SK-N-SH (cell line): ENCODE measurements around the gene DNAJC25. TPM values are rescaled to one million over a fixed set of nuclear protein-coding genes. Genes with fewer than 3 reads are reported as not detected.

Experiments used
- CTCF ChIA-PET: fragments of 300-600, 350-600 bp; formaldehyde crosslinking; extraction: SDS; loops from one replicate; lab custom pipeline; 2021; lab: Yijun Ruan, JAX
- POLR2A ChIA-PET: fragments of 350-600 bp; sonication (Branson Sonifier 250); formaldehyde crosslinking; extraction: SDS; loops from one replicate; lab custom pipeline; 2020; ENCODE audit warnings: antibody characterized with exemption, inconsistent platforms; lab: Yijun Ruan, JAX
- DNase-seq: peaks from one replicate; pipeline ENCODE4 v3.0.0; 2012
- H2AFZ ChIP-seq: fragments of 200-600 bp; sonication (generic); 2 replicates; pipeline ENCODE4 v1.8.1; 2016; ENCODE audit warnings: antibody characterized with exemption, mild to moderate bottlenecking, low read depth
- H3F3A ChIP-seq: fragments of 200-600 bp; sonication (generic); replicated peaks from 2 replicates; pipeline ENCODE3; 2016; ENCODE audit warnings: antibody characterized with exemption, mild to moderate bottlenecking; ENCODE audit not compliant: insufficient read depth
- H3K27ac ChIP-seq, 2 experiments: fragments of 200-500 bp in 1 of 2; fragments of 200-600 bp in 1 of 2; sonication (Bioruptor generic) in 1 of 2; sonication (generic), shearing (Covaris generic) in 1 of 2; 2 replicates each; pipeline versions ENCODE4 v1.5.1 to v1.6.1; 2014 to 2016; ENCODE audit warnings: low read depth in 2 of 2, inconsistent platforms in 1 of 2, low read length in 1 of 2, mild to moderate bottlenecking in 1 of 2, mixed read lengths in 1 of 2
- H3K27me3 ChIP-seq: fragments of 200-600 bp; sonication (generic), shearing (Covaris generic); 2 replicates; pipeline ENCODE4 v1.6.1; 2016; ENCODE audit warnings: mixed run types; ENCODE audit not compliant: insufficient read depth
- H3K36me3 ChIP-seq, 2 experiments: fragments of 200-500 bp in 1 of 2; fragments of 200-600 bp in 1 of 2; sonication (Bioruptor generic) in 1 of 2; sonication (generic) in 1 of 2; replicated peaks in 1 of 2; 2 replicates each; pipeline versions ENCODE3 to v1.5.1; 2014 to 2016; ENCODE audit warnings: low read length in 1 of 2, mild to moderate bottlenecking in 1 of 2; ENCODE audit not compliant: insufficient read depth in 2 of 2, control insufficient read depth in 1 of 2
- H3K4me1 ChIP-seq, 2 experiments: fragments of 200-500 bp in 1 of 2; fragments of 200-600 bp in 1 of 2; sonication (Bioruptor generic) in 1 of 2; sonication (generic), shearing (Covaris generic) in 1 of 2; 2 replicates each; pipeline versions ENCODE4 v1.5.1 to v1.6.1; 2014 to 2016; ENCODE audit warnings: low read depth in 1 of 2, low read length in 1 of 2, mixed run types in 1 of 2; ENCODE audit not compliant: insufficient read depth in 2 of 2, control insufficient read depth in 1 of 2
- H3K4me2 ChIP-seq: fragments of 200-600 bp; sonication (generic), shearing (Covaris generic); 2 replicates; pipeline ENCODE4 v1.6.1; 2017; ENCODE audit warnings: mixed run types
- H3K4me3 ChIP-seq, 2 experiments: fragments of 200-500 bp in 1 of 2; fragments of 200-600 bp in 1 of 2; sonication (Bioruptor generic) in 1 of 2; sonication (generic), shearing (Covaris generic) in 1 of 2; 2 replicates each; pipeline versions ENCODE4 v1.5.1 to v1.8.1; 2014 to 2016; ENCODE audit warnings: low read depth in 2 of 2, inconsistent platforms in 1 of 2, low read length in 1 of 2, mild to moderate bottlenecking in 1 of 2, mixed read lengths in 1 of 2, moderate library complexity in 1 of 2
- H3K79me2 ChIP-seq: fragments of 200-600 bp; sonication (generic); 2 replicates; pipeline ENCODE4 v1.8.1; 2017; ENCODE audit warnings: mild to moderate bottlenecking; ENCODE audit not compliant: insufficient read depth
- H3K9ac ChIP-seq: fragments of 200-600 bp; sonication (generic); 2 replicates; pipeline ENCODE4 v1.6.1; 2017; ENCODE audit warnings: mixed run types
- H3K9me2 ChIP-seq: fragments of 200-600 bp; sonication (generic); 2 replicates; pipeline ENCODE4 v1.6.1; 2017; ENCODE audit warnings: mixed run types
- H3K9me3 ChIP-seq: fragments of 200-600 bp; sonication (generic); 2 replicates; pipeline ENCODE4 v1.6.1; 2017; ENCODE audit warnings: mixed run types, mild to moderate bottlenecking, moderate library complexity
- H4K20me1 ChIP-seq: fragments of 200-600 bp; sonication (generic); 2 replicates; pipeline ENCODE4 v1.6.1; 2017; ENCODE audit warnings: mild to moderate bottlenecking, mixed run types; ENCODE audit not compliant: insufficient read depth
- EP300 ChIP-seq, 2 experiments: IDR thresholded peaks; 2 replicates each; pipeline versions ENCODE4 v1.4.0 to v1.6.1; 2012; ENCODE audit warnings: borderline replicate concordance in 1 of 2, low read depth in 1 of 2, low read length in 1 of 2
- EZH2phosphoT487 ChIP-seq: fragments of 200-600 bp; sonication (generic); IDR thresholded peaks from 2 replicates; pipeline ENCODE4 v1.6.1; 2017; ENCODE audit warnings: low read depth, mixed run types, mild to moderate bottlenecking, antibody characterized with exemption, moderate library complexity, borderline replicate concordance
- GABPA ChIP-seq: IDR thresholded peaks from 2 replicates; pipeline ENCODE4 v1.4.0; 2012; ENCODE audit warnings: low read depth, mild to moderate bottlenecking
- GATA2 ChIP-seq: sonication (generic); formaldehyde crosslinking; IDR thresholded peaks from 2 replicates; pipeline ENCODE4 v1.5.0; 2020; ENCODE audit warnings: mild to moderate bottlenecking, missing genetic modification reagents
- MEF2A ChIP-seq: IDR thresholded peaks from 2 replicates; pipeline ENCODE4 v1.4.0; 2012; ENCODE audit warnings: low read depth, borderline replicate concordance
- MXI1 ChIP-seq: IDR thresholded peaks from 2 replicates; pipeline ENCODE4 v1.6.1; 2012; ENCODE audit warnings: mild to moderate bottlenecking, low read depth, low read length, improper control_type of control experiment
- POLR2AphosphoS5 ChIP-seq: IDR thresholded peaks from 2 replicates; pipeline ENCODE4 v1.6.1; 2012; ENCODE audit warnings: low read depth, low read length
- SMC3 ChIP-seq: IDR thresholded peaks from 2 replicates; pipeline ENCODE4 v1.6.1; 2012; ENCODE audit warnings: low read depth, low read length, improper control_type of control experiment
- TCF12 ChIP-seq: IDR thresholded peaks from 2 replicates; pipeline ENCODE4 v1.4.0; 2012
- TEAD4 ChIP-seq: IDR thresholded peaks from 2 replicates; pipeline ENCODE4 v1.4.0; 2012; ENCODE audit warnings: mild to moderate bottlenecking, borderline replicate concordance; ENCODE audit not compliant: insufficient read depth
- USF2 ChIP-seq: fragments of 150-350 bp; IDR thresholded peaks from 2 replicates; pipeline ENCODE4 v1.6.1; 2017; ENCODE audit warnings: antibody characterized with exemption, low read length, low read depth, borderline replicate concordance
- YY1 ChIP-seq: IDR thresholded peaks from 2 replicates; pipeline ENCODE4 v1.4.0; 2012; ENCODE audit warnings: low read depth, mild to moderate bottlenecking
- WGBS: methylation state at CpG from one replicate; pipeline ENCODE4 v1.1.6; 2017; ENCODE audit warnings: low lambda C conversion rate; 5-methylcytosine and 5-hydroxymethylcytosine counted together
- polyA plus RNA-seq, 3 experiments: library from polyadenylated mRNA; depleted of rRNA; stranded (reverse); fragments of >200 nt; gene quantifications; 2 replicates each; pipeline ENCODE4 v1.2.3, GENCODE V29; 2012
- TF ChIP-seq, protein P1 (sequence below): IDR thresholded peaks from 2 replicates; pipeline ENCODE4; 2012
- TF ChIP-seq, protein P2 (sequence below): IDR thresholded peaks from 2 replicates; pipeline ENCODE4 v1.4.0; 2012; ENCODE audit warnings: low read depth, borderline replicate concordance

Gene DNAJC25
- polyA plus RNA-seq, 1 of the 3 experiments (the other 2 are of a cell fraction), result 3.3 TPM

GRCh38 chr9:111662576-111663300 lies 31.6 kb downstream of the DNAJC25 start:
- H3F3A ChIP-seq, result peaks cover 2% of the 10 kb centered on the region
- H2AFZ ChIP-seq, result no peak overlapping the region; the same call in 1 of the 2 replicates
- H3K27me3 ChIP-seq, result no peaks in the 10 kb centered on the region
- POLR2A ChIA-PET, result interaction anchor here (0.5 to 1.6 kb wide), 3 partner anchors 31 to 1414 kb away, joined by 3 to 10 read pairs (median 3); partner anchors contain the start of gene DNAJC25
- DNase-seq, result peak; percentile 21
- H3K9me2 ChIP-seq, result no peaks in the 10 kb centered on the region
- 59% methylated on average over 7 of the region's 7 CpGs for WGBS
- CTCF ChIA-PET, result interaction anchor here (0.8 to 1.5 kb wide), 4 partner anchors 10 to 64 kb away, joined by 3 to 4 read pairs (median 4); no protein-coding TSS in a partner anchor
- H3K9me3 ChIP-seq, result no peaks in the 10 kb centered on the region
- H3K27ac ChIP-seq, result peak overlapping the region in 1 of 2 experiments; percentile 23; a peak in 1 of 4 replicates
- peaks cover 0 to 12% of the 10 kb centered on the region in 2 experiments; a peak in 2 of 4 replicates for H3K4me1 ChIP-seq
- H3K4me2 ChIP-seq, result peak overlapping the region; percentile 86
- H3K36me3 ChIP-seq, result peaks cover 0 to 22% of the 10 kb centered on the region in 2 experiments
- H3K79me2 ChIP-seq, result peaks cover 56% of the 10 kb centered on the region
- H4K20me1 ChIP-seq, result peaks cover 21% of the 10 kb centered on the region; the same call in 1 of the 2 replicates
- peak overlapping the region; percentile 57; the same call in 1 of the 2 replicates for H3K9ac ChIP-seq
- TF ChIP-seq, protein P1, sequence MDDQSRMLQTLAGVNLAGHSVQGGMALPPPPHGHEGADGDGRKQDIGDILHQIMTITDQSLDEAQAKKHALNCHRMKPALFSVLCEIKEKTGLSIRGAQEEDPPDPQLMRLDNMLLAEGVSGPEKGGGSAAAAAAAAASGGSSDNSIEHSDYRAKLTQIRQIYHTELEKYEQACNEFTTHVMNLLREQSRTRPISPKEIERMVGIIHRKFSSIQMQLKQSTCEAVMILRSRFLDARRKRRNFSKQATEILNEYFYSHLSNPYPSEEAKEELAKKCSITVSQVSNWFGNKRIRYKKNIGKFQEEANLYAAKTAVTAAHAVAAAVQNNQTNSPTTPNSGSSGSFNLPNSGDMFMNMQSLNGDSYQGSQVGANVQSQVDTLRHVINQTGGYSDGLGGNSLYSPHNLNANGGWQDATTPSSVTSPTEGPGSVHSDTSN, result no peak
- no peak for TF ChIP-seq EP300 (IDR thresholded peaks at IDR 0.05; ENCODE audit: borderline replicate concordance in 1 of 2, low read depth in 1 of 2, low read length in 1 of 2)
- no peak for TF ChIP-seq GABPA
- TF ChIP-seq YY1, result no peak
- no peak for TF ChIP-seq MEF2A
- TF ChIP-seq TCF12, result no peak
- TF ChIP-seq POLR2AphosphoS5, result no peak
- no peak for TF ChIP-seq SMC3
- no peak for TF ChIP-seq MXI1
- TF ChIP-seq, protein P2, sequence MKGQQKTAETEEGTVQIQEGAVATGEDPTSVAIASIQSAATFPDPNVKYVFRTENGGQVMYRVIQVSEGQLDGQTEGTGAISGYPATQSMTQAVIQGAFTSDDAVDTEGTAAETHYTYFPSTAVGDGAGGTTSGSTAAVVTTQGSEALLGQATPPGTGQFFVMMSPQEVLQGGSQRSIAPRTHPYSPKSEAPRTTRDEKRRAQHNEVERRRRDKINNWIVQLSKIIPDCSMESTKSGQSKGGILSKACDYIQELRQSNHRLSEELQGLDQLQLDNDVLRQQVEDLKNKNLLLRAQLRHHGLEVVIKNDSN, result no peak
- TF ChIP-seq EZH2phosphoT487, result no peak
- TF ChIP-seq USF2, result no peak
- no peak for TF ChIP-seq TEAD4
- no peak for TF ChIP-seq GATA2
- H3K4me3 ChIP-seq, result peak overlapping the region; percentile 80 to 89
